ENCODE data around the gene RBP3. TPM values are rescaled to one million over a fixed set of nuclear protein-coding genes. Genes with fewer than 3 reads are reported as not detected.
A peak's percentile ranks its signal among the peaks of the same experiment; 100 is the strongest.

RBP3 gene
- polyA plus RNA-seq, 1 donor from 2014 or later: not detected

GRCh38 chr10:47365431-47366180 lies 17.4 kb downstream of the RBP3 start:
- H3K27ac Mint-ChIP-seq: no peak overlapping the region
- peaks cover 9% of the 10 kb centered on the region for H3K27me3 Mint-ChIP-seq
- H3K4me3 Mint-ChIP-seq: no peak overlapping the region
- H3K9me3 Mint-ChIP-seq: no peaks in the 10 kb centered on the region
- H3K4me1 Mint-ChIP-seq: peaks cover 0 to 2% (median 1%) of the 10 kb centered on the region in 3 donors
- H3K36me3 Mint-ChIP-seq: no peaks in the 10 kb centered on the region

DNA sequence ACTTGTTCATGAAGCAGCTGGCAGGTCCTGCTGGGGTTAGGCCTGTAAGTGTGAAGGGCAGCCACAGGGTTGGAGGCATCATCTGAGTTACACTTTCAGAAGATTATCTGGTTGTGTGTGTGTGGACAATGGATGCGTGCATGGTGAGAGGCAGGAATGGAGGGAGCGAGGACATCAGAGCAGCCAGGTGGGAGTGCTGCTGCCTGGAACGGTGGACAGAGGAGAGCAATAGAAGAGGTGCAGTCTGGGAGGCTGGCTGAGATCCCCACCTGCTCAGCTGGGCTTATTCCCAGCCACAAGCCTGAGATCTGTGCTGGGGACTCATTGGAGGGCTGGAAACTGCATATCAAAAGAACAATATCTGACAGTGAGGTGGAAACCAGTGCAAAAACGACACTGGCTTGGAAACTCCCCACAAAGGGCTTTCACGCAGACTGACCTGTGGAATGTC lies 18.0 kb downstream of the RBP3 start:
- Mint-ChIP-seq H3K9me3 (no peaks in the 10 kb centered on the region), H3K27ac (no peak overlapping the region), H3K36me3 (no peaks in the 10 kb centered on the region), H3K27me3 (peaks cover 8% of the 10 kb centered on the region), H3K4me1 (peaks cover 0 to 2% (median 1%) of the 10 kb centered on the region in 3 donors), H3K4me3 (no peak overlapping the region)

DNA sequence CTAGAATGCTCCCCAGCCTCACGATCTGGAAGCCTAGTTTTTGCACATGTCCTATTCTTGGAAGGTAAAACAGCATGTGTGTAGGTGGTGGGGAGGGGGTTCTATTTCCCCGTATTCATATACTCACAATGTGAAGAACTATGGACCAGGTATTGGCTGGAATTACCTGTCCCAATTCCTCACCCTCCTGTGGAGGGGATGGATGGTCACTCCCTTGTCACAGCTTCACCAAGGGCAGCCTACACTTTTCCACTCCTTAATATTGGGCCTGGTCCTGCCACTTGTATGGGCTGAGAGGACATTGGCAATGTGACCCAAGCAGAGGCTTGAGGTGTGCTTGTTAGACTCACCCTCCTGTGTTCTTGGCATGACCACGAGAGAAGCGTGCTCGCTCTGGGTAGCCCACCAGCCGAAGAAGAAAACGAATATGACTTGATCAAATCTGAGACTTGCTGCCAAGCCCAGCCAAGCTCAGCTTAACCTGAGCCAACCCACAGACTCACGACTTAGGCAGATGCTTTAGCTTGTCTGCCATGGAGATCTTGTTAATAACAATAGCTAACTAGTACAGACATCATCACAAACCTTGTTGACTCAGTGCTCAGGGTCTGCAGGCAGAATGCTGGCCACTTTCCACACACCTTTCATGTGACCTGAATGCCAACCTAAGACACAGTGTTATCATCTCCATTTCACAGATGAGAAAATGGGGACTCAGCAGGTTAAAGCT lies 18.7 kb downstream of the RBP3 start:
- H3K4me1 Mint-ChIP-seq: peaks cover 0 to 2% (median 1%) of the 10 kb centered on the region in 3 donors
- no peaks in the 10 kb centered on the region for H3K9me3 Mint-ChIP-seq
- peaks cover 8% of the 10 kb centered on the region for H3K27me3 Mint-ChIP-seq
- no peaks in the 10 kb centered on the region for H3K36me3 Mint-ChIP-seq
- no peak overlapping the region for H3K4me3 Mint-ChIP-seq
- no peak overlapping the region for H3K27ac Mint-ChIP-seq

DNA sequence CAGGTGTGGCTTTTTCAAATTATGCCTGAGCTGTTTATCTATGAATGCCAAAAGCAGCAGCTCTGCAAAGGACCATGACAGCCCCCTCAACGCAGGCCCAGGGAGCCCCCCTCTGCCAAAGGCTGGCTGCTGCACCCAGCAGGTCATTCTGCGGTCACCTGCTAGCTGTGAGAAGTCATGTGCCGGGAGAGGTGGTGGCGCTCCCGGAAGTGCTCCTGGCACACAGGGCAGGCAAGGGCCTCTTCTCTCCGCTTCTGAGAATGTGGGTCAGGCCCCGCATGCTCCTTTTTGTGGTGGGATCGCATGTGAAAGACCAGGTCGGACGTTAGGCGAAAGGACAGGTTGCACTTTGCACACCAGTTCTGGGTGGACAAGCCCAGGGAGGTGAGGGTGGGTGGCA lies 19.5 kb downstream of the RBP3 start:
- H3K36me3 Mint-ChIP-seq: no peaks in the 10 kb centered on the region
- H3K9me3 Mint-ChIP-seq: no peaks in the 10 kb centered on the region
- H3K27ac Mint-ChIP-seq: no peak overlapping the region
- peaks cover 8% of the 10 kb centered on the region for H3K27me3 Mint-ChIP-seq
- H3K4me1 Mint-ChIP-seq: peaks cover 0 to 2% (median 1%) of the 10 kb centered on the region in 3 donors
- H3K4me3 Mint-ChIP-seq: no peak overlapping the region

- Mint-ChIP-seq H3K4me1 (peaks cover 0 to 2% (median 1%) of the 10 kb centered on the region in 3 donors), H3K27me3 (peaks cover 9% of the 10 kb centered on the region), H3K4me3 (no peak overlapping the region)
Measured at GRCh38 chr10:47368431-47369180, 20.4 kb downstream of the RBP3 start.

GRCh38 chr10:47369251-47369894 lies 21.2 kb downstream of the RBP3 start:
- H3K27me3 Mint-ChIP-seq: peaks cover 7% of the 10 kb centered on the region
- H3K4me1 Mint-ChIP-seq: peaks cover 0 to 2% (median 1%) of the 10 kb centered on the region in 3 donors
- no peaks in the 10 kb centered on the region for H3K9me3 Mint-ChIP-seq
- H3K4me3 Mint-ChIP-seq: peak overlapping the region in 1 of 4 donors; percentile 45
- H3K27ac Mint-ChIP-seq: no peak overlapping the region
- no peaks in the 10 kb centered on the region for H3K36me3 Mint-ChIP-seq

More at GRCh38 chr10:47368431-47369180, 20.4 kb downstream of the RBP3 start:
- no peak overlapping the region for H3K27ac Mint-ChIP-seq
- no peaks in the 10 kb centered on the region for H3K9me3 Mint-ChIP-seq
- H3K36me3 Mint-ChIP-seq: no peaks in the 10 kb centered on the region

DNA sequence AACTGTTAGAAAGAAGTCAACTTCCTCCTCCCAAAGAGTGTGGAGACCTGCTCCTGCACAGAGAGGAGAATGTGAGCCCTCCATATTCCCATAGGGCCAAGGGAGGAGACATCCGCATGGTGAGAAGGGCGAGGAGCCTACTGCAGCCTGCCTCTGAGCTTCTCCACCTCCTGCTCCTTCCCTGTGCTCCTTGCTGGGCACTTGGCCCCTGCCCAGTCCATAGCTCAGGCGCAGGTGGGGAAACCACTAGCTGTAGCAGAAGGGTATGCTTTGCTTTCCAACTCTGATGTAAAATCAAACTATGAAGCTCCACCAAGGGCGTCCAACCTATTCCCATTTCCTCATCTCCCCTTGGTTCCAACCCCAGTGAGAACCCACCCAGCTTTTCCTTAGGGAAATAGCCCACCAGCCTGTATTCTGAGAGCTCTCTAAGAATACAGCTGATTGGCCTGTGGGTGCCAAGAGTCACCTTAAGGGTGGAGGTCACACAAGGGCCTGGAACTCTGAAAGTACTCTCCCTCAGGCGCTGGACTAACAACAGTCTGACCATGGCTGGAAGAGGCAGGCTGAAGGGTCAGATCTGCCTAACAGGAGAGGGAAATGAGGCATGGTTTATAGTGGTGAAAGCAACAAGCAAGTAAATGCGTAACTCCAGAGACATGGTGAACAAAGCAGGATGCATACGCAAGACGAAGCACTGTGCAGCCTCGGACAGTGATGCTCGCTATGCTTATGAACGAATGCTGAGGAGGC lies 22.0 kb downstream of the RBP3 start:
- Mint-ChIP-seq H3K9me3 (no peaks in the 10 kb centered on the region), H3K27ac (no peak overlapping the region), H3K4me3 (no peak overlapping the region), H3K4me1 (peaks cover 0 to 2% (median 1%) of the 10 kb centered on the region in 3 donors), H3K27me3 (peaks cover 8% of the 10 kb centered on the region), H3K36me3 (no peaks in the 10 kb centered on the region)

DNA sequence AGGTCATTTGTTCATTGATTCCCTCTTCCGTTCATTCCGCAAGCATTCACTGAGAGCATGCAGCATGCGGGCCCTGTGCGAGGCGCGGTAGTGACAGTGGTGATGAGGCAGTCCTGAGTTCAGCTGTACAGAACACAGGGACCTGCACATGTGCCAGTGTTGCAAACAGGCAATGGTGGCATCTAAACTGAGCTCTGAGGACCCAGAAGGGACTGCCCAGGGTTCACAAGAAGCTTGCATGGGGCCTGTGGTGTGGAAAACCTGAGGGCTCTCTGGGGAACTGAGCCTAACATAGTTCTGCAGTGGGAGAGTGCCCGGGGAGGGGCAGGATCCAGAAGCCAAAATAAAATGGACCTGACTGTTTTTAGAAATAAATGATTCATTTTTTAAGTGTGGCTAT lies 22.7 kb downstream of the RBP3 start:
- peaks cover 0 to 2% (median 1%) of the 10 kb centered on the region in 3 donors for H3K4me1 Mint-ChIP-seq
- no peaks in the 10 kb centered on the region for H3K9me3 Mint-ChIP-seq
- peaks cover 8% of the 10 kb centered on the region for H3K27me3 Mint-ChIP-seq
- H3K27ac Mint-ChIP-seq: no peak overlapping the region
- no peak overlapping the region for H3K4me3 Mint-ChIP-seq
- H3K36me3 Mint-ChIP-seq: no peaks in the 10 kb centered on the region

DNA sequence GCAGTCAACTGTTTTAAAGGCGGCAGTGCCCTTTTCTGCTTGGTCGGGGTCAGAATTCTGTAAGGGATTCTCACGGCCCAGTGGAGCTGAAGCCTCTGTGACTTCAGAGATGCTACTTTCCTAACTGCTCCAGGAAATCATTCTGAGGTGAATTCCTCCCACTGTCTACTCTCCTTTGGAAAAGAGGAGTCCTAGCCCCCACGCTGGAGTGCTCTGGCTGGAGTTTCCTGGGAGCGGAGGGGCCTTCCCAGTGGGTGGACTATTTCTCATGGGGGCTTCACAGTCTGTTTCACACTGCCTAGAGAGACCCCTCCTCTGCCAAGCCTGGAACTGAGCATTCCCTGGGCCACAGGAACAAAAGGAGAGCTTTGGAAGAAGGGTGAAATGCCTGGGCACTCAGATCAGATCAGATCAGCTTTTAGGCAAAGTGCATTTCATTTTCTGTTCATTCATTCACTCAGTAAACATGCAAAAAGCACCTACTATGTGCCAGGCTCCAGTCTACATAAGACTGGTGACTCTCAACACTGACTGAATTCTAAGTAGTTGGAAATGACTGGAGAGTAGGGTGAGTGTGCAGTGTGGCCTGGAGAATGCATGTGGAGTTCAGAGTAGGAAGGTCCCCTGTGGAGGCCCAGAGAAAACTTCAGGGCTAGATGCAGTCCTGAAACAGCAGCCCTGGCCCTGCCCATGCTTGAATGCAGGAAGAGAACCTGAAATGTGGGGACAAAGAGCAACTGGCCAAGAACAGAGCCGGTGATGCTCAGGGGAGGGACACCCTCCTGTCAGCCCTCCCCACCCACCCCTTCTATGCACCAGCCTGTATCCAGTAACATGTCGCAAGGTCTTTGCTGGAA lies 23.7 kb downstream of the RBP3 start:
- Mint-ChIP-seq H3K4me1 (peaks cover 0 to 1% (median 0%) of the 10 kb centered on the region in 3 donors), H3K27me3 (peaks cover 9% of the 10 kb centered on the region), H3K27ac (no peak overlapping the region), H3K9me3 (no peaks in the 10 kb centered on the region), H3K4me3 (no peak overlapping the region), H3K36me3 (no peaks in the 10 kb centered on the region)

GRCh38 chr10:47372726-47373125 lies 24.6 kb downstream of the RBP3 start:
- H3K9me3 Mint-ChIP-seq: no peaks in the 10 kb centered on the region
- H3K27ac Mint-ChIP-seq: no peak overlapping the region
- peaks cover 12% of the 10 kb centered on the region for H3K27me3 Mint-ChIP-seq
- no peak overlapping the region for H3K4me3 Mint-ChIP-seq
- no peaks in the 10 kb centered on the region for H3K36me3 Mint-ChIP-seq
- peaks cover 0 to 1% (median 0%) of the 10 kb centered on the region in 3 donors for H3K4me1 Mint-ChIP-seq

DNA sequence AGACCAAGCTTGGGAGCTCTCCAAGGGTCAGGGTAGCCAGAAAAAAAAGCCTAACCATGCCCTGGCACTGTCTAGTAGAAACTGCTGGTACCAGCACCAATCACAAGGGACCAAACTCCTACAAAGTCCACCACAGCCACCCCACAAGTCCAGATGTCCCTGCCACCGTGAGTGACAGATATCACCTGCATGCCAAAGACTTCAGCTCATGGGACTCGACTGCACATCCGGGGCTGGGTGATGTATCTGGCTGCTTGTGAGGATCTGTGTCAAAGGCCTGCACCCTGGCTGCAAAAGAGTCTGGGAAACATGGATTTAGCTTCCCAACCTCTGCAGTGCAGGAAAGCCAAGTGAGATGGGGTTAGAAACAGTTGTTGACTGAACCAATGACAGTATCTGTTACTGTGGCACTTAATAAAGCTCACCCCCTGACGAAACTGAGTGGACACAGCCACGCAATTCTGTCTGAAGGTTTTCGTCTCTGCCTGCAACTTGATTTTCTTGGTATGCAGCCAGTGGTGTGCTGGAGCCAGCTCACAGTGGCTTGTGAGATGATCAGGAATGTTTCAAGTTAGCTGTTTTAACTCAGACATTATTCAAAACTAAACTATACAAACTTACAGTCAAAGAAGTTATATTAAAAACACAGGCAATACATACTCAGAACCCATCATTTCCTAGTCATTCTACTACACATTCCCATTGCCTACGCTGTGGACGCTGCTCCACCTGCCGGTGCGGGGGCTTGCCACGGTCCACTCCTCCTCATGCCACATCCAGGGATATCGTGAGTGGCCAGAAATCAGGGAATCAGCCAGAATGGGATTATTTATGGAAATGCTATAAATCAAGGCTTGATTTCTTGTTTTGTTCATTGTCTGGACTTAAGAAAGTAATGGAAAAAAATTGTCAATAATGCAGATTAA lies 26.7 kb downstream of the RBP3 start:
- H3K9me3 Mint-ChIP-seq: no peaks in the 10 kb centered on the region
- H3K36me3 Mint-ChIP-seq: peaks cover under 1% of the 10 kb centered on the region
- H3K27me3 Mint-ChIP-seq: peaks cover 29% of the 10 kb centered on the region
- H3K4me1 Mint-ChIP-seq: no peaks in the 10 kb centered on the region
- no peak overlapping the region for H3K27ac Mint-ChIP-seq
- H3K4me3 Mint-ChIP-seq: no peak overlapping the region

DNA sequence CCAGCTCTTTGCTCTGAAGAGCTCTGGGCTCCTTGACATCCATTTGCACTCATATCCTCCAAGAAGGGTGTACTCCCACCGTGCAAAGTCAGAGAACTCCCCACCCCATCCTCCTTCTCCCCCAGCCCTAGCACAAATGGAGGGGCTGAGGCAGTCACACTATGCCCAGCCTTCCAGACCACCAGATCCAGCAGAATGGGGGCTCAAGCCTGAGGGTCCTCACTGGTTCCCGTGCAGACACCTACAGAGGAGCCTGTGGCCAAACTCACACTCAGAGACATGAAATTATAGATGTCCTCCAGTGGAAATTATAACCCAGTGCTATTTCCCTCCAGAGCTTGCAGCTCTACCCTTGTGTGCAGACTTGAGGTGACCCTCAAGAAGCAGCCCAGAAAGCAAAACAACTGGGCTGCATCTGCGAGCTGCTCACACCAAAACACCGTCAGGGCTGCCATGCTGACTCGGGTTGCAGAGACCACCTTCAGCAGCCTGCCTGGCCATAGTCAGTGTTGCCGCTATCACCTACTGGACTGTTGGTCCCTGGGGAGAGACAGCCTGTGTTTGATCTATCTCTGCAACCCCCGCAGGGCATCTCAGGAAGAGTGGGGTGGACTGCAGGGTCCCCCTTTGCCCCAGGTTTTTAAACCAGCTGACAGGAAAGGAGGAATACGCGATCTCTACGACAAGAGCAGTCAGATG lies 28.5 kb downstream of the RBP3 start:
- Mint-ChIP-seq H3K27me3 (peaks cover 44% of the 10 kb centered on the region), H3K36me3 (peaks cover 1% of the 10 kb centered on the region)

More for the DNA sequence above, 28.5 kb downstream of the RBP3 start:
- Mint-ChIP-seq H3K27ac (no peak overlapping the region), H3K4me1 (no peaks in the 10 kb centered on the region), H3K4me3 (no peak overlapping the region), H3K9me3 (no peaks in the 10 kb centered on the region)

Data from IgD-negative memory B cell (primary cell).